Fibroblast of skin of left quadriceps (primary cell): ENCODE data around the gene SPTB.
A peak's percentile ranks its signal among the peaks of the same experiment; 100 is the strongest.

ENCODE experiments used
- DNase-seq, 2 experiments: peaks; one replicate each; pipeline ENCODE4 v3.0.0-alpha.2; 2013; ENCODE audit warnings: low read depth in 2 of 2

SPTB gene

DNA sequence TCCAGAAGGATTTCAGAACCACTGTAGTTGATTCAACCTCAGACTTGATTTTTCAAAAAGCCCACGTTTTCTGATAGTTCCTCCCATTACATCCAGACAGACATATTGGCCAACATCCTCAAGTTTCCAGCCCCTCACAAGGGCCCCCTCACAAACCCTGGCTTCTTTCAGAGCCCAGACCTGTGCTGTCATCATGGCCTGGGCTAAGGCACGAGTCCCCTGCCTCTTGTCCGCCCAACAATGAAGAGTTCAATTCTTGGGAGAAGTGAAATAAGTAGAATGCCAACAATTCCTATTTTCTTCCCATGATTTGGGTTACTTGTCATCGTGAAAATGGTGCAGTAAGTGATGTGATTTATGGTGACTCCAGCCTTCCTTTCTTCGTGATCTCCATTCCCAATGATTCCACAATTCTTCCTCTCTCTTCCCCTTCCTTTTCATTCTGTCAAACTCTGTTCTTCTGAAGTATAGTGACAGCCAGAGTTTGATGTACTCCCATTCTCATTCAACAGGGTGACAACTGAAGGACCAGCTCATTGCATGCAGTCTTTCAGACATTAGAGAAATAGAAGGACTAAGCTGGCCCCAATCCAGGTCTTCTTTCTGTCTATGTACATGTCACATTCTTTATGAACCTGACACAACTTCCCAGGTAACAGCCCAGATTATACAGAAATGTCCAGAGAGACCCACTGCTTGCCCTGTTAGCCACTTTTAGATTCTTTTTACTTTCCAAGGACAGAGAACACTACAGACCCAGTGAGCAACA lies 29.2 kb downstream of the SPTB start:
- no peak for DNase-seq

DNA sequence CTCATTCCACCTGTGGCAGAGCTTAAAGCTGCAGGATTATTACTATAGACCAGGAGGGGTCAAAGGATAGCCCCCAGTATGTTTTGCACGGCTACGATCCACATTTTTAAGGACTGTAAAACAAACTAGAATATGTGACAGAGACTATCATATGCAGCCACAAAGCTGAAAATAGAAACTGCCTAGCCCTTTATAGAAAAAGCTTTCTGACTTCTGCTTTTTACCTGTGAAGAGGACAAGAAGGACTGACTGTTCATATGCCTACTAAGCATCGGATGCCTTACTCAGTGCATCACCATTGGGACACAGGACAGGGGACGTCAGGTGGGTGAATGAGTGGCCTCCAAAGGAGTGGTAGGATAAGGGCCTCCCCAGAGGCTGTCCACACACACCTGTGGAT lies 29.8 kb downstream of the SPTB start:
- no peak for DNase-seq

DNA sequence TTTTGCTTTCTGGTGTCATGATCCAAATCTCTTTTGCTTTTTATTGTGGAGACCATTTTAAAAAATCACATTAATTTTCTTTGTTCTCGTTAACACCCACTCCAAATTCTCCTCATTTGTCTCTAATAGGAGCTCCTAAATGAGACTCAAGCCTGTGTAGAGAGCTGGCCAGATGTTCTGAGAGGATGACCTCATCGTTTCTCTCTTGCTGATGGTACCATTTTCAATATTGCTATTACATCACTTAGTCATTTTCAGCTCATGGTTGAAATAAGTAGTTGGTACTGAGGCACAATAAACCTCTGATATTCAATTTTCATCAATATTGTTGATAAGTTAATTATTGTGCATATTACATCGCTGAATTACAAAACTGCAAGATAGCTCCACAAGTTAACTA lies 31.5 kb downstream of the SPTB start:
- no peak for DNase-seq

DNA sequence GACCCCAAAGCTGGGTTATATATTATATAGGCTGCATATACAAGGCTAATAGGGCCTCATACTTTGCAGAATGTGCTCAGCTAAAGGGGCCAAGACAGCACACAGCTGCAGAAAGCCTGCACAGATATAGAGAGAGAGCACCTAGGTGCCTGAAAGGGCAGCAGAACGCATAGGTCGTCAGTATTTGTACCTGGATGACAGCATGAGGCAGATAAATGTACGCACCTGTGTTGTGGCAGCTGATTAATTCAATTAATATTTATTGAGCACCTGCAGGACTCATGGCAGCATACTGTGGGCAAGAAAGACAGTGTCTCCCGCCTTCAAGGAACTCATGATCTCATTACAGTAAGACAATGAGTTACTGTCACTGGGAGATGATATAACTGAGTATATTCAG lies 33.4 kb downstream of the SPTB start:
- DNase-seq, result no peak

DNA sequence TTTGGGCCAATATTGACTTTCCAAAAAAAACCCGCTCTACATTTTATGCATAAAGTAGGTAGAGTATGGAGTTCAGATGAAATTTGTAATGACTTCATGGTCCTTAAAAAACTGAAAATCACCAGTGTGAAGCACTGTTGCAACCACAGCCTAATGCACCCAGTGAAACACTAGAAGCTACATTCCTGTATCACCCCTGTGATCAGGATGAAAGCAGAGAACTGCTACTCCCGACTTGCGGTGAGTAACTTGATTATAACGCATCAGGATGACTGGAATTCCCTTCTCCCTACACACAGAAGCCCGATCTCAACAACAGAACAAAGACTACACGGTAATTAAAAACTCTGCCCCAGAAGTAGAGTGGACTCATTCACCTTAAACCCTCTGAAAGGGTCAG lies 33.8 kb downstream of the SPTB start:
- DNase-seq, result peak; percentile 18 to 30

DNA sequence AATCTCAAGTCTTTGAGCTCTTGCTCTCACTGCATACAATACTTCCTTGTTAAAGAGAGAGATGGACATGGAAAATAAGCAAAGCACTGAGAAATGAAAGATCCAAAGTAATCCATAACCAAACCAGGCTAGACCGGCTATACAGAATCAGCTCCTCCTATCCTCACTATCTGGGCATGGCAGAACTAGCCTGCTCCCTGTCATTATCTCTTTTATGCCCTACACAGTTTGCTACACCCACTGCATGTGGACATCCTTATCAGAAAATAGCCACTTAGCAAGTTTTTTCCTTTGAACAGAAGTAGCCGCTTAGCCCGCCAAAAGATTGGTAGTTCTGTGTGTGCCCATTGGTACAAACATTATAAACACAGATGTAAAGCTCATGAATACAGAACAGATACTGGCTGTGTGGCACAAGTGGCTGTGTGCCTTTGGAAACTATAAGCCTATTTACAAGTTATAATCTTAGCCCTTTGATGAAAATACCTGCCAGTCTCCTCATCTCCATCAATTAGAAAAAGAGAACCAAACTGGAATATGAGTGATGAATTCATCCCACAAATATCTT lies 34.7 kb downstream of the SPTB start:
- DNase-seq, result no peak

DNA sequence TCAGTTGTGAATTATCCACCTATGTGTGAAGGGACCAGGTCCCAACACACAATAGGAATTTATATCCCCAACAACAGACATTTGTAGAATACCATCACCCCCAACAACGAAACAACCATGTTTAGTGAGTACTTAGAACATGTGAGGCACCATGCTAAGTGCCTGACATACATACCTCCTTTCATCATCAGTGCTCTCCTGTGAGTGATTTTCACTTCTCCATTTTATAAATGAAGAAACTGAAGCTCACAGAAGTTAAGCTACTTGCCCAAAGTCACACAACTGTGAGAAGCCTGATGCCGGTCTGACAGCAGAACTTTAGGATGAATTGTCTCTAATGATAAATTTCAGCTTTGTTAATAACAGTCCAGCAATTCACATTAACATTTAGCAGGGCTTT lies 35.4 kb downstream of the SPTB start:
- DNase-seq, result no peak

DNA sequence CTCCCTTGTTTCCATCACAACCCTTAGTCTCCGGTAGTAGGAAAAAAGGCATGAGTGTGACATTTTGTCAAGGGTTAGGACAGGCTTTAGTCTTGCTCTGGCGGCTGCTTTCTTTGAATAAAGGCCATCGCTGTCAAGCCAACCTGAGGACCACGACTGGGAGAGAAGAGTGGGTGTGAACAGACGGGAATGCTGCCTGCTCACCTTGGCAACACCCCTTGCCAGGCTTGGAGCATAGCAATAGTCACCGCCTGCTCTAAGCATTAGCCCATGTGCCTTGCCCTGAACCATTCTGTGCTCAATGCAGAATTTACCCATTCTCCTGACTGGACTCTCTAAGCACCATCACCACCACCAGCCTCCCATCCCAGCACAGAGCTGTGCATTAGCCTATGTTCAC lies 36.2 kb downstream of the SPTB start:
- DNase-seq, result no peak

DNA sequence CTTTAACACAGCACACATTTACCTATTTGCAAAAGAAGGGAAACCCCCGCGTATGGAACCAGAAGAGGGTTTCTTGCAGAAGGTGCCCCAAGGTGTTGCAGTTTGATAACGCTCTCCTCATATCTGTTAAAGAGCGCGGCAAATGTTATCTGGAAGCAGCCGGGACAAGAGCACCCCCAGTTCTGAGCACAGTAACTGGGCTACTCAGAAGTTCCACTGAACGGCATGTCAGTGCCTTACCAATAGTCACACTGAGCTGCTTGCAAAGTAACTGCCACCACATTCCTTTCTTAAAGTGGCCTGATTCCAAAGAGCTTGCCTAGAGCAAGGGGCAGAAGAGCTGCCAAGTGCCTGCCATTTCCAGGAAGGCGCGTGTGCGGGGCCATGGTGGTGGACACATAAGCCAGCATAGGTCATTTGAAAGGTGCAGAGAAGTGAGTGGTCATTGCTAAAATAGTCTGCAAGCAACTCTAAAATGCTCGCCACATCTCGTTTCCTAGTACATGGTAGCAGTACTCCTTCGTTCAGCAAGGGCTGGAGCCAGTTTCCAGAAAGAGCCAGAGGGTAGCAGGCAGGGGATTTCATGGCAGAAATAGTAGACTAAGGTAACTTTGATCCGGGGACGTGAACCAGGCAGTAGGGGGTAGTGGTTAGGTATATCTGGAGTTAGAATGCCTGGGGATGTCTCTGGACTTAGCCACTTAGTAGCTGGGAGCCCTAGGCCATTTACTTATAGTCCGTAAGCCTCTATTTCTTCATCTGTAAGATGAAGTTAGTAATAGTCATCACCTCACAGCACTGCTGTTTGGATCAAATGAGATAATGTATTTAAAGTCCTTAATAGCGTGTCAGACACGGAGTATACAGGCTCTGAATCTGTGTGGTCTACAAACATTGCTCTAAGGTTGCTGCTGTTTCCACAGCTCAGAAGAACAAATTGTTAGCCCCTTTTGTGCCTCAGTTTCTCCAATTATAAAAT lies 37.6 kb downstream of the SPTB start:
- DNase-seq, result no peak

DNA sequence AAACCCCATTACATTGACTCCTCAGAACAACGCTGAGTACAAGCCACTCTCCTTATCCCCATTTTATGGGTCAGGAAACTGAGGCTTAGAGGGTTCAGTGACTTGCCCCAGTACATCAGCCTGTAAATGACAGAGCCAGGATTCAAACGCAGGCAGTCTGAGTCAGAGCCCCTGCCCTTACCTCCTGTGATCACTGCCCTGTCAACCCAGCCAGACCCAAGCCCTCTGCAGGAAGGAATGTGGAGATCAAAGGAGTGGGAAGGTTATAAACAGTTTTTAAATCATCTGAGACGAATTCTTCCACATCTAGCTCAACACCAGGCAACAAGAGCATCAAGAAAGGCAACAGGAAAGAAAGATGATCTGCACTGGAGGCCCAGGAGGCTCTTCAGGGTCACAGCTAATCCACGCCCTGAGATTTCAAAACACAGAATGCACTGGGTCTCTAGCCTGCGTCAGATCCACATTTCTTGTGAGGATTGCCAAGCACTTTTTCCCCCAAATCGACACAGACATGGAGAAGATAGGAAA lies 38.5 kb downstream of the SPTB start:
- DNase-seq, result peak; percentile 28

DNA sequence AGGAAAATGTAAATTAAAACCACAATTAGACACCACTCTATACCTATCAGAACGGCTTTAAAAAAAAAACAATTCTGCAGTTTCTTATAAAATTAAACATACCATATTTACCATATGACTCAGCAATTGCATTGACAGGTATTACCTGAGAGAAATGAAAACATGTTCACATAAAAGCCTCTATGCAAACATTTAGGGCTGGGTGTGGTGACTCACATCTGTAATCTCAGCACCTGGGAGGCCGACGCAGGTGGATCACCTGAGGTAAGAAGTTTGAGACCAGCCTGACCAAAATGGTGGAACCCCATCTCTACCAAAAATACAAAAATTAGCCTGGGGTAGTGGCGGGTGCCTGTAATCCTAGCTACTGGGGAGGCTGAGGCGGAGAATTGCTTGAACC lies 41.1 kb downstream of the SPTB start:
- DNase-seq, result no peak

DNA sequence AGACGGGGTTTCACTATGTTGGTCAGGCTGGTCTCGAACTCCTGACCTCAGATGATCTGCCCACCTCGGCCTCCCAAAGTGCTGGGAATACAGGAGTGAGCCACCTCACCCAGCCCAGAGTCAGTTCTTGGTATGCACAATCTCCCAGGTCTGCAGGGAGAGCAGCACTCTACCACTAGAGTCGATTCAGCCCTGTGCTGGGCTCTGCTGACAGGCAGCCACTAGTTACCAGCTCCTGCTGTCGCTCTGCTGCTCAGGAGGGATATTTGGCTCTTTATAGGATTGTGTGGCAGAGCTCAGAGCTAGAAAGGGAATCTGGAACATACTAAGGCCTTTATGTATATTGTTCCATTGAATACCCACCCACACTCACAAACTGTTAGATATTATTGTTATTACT lies 44.3 kb downstream of the SPTB start:
- DNase-seq, result no peak

DNA sequence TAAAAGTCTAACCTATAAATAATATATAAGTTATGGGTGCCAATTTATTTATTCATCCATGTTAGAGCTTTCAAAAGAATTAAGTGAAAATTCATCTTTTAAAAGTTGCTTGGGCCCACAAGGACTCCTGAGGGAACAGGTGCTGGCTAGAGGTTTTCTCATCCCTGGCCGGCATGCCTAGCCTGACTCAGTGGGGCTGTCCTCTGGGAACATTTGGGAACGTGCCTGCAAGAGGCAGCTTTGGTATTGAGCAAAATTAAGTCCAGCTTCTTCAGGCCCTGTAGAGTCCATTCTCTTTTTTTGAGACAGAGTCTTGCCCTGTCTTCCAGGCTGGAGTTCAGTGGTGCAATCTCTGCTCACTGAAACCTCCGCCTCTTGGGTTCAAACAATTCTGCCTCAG lies 44.7 kb downstream of the SPTB start:
- DNase-seq, result no peak

DNA sequence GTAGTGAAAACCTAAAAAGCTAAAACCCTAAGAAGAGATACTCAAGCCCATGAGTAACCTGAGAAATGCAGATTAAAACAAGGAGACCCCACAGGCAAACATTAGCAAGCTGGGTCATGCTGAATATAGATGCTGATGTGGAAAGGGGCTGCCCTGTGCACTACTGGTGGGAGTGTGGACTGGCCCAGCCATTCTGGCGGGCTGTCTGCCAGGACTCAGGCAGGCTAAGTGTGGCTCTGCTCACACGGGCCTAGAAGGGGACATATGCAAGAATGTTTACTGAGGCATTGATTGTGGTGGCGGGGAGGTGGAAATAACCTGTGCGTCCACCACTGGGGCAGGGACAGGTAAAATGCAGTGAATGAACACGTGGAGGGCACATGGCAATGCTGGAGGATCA lies 48.3 kb downstream of the SPTB start:
- DNase-seq, result no peak

DNA sequence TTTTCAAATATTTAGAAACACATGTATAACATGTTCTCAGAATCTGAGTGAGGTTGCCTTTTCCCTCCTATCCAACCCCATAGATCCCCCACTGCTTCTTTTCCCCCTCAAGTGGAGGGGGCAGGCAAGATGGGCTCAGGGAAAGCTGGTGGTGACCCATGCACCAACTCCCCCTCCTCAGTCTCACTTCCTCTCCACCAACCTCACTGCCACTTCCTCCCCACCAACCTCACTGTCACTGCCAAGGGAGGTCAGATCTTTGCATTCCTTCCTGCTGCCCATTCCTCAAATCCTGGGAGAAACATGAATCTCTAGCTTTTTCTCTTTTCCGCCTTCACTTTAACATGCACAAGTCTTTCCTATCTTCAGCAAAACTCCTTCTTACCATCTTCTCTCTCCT lies 48.7 kb downstream of the SPTB start:
- DNase-seq, result no peak

DNA sequence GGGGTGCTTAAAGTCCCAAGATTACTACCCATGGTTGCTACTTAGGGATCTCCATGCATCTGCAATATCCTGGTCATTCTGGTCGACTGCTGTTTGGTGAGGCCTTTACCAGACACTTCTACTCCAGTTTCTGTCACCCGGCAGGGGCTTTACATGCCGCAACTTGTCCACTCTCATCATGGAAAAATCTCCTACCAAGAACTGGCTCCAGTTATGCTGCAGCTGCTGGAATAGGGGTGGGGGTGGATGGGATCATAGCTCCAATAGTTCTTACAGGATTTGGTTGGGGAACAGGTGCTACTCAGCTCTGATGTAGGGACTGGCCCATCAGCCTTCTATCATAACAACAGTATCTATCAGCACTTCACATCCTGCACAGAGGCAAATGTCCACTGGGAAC lies 51.6 kb downstream of the SPTB start:
- no peak for DNase-seq

DNA sequence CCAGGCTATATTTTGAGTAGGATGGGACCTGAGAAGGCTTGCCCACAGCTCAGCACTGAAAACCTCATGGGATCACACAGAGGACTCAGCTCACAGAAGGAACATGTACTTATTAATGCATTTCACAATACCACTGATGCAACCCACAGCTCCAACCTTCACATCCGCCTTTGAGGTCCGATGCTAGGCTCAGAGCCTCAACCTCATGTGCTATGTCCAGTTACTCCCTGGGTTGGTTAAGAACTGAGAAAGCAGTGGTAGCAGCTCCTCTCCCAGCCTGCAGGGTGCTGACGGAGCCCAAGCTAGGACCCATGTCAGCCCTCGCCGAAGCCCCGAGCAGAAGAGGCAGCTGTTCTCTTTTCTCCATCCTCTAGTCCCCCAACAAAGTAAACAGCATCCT lies 52.9 kb downstream of the SPTB start:
- no peak for DNase-seq

DNA sequence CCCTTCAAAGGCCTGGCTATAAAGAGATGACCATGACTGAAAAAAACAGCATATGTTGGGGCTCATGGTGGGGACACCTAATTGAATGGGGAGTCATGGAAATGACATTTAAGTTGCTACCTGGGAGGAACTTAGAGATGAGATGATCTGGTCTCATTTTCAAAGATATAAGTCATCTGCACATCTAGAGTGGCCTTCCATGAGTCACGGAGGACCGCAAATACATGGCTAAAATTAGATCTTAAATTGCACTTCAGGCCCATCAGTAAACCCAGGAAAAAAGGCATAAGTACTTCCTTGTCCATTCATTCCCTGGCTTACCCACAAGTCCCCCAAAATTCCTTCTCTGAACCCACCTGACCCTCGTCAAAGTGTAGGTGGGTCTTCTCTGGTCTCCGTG lies 53.4 kb downstream of the SPTB start:
- no peak for DNase-seq

DNA sequence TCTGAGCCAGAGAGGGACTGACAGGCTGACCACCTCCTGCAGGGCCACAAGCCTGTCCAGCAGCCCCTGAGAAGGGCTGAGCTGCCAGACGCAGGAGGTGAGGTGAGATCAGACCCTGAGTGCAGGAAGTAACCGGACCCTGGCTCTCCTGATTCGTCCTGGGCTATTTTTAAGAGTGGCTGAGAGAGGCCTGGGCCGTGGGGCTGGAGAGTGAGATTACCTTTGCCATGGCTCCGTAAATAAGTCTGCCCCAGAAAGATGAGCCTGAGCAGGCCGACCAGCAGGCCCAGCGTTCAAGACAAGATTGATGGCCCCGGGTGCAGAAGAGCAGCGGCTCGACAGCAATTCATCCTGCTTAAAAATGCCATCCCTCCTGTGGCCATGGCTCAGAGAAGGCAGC lies 54.2 kb downstream of the SPTB start:
- DNase-seq, result no peak

DNA sequence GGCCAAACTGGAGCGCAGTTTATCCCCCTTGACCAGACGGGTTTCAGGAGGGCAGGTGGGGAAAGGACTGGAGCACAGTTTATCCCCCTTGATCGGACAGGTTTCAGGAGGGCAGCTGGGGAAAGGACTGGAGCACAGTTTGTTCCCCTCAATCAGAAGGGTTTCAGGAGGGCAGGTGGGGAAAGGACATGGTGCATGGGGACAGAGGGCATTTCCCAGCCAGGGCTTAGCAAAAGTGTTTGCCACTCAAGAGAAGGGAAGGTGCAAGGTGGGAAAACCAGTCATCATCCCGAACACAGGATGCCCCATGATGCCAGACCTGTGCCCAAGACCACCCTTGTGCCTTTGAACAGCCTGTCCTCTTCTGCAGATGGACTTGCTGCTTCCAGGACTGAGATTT lies 54.7 kb downstream of the SPTB start:
- no peak for DNase-seq

DNA sequence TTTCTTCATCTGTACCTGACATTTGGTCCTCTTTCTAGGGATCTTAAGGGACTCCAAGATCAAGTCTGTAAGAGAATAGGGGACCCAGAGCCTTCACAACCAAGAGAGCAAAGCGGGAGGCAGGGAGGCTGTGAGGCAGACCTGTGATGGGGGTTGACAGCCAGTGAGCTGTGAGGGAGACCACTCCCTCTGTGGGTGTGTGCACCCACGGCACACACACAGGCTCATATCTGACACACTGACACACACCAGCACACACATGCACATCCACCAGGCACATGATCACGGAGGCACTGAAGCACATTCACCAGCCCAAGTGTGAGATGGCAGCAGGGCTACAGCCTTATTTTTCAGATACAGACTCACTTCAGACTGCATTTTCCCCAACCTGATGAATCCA lies 55.2 kb downstream of the SPTB start:
- DNase-seq, result no peak

DNA sequence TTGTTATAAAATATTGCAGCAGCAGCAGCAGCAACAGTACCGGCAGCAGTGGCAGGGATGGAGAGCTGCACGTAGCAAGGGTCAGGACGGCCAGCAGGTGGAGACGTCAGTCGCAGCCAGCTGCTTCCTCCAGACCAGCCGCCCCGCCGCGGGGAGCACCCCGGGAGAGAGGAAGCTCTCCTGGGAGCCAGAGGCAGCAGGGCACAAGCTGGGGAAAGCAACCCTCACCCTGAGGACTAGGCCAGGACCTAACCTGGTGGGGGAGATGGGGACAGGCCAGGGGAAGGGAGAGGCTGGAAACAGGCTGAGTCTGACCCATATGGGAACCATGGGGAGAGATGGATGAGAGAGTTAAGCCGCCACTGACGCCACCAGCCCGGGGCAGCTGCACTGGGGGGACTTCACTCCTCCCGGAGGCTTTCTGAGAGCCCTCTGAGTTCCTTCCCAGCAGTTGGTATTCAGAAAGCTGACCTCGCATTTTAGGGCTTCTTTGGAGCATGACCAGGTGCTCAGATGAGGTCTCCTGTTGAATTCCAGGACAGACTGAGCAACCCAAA lies 56.3 kb downstream of the SPTB start:
- DNase-seq, result peak; percentile 16 to 28
